ENCODE measurements around the gene TADA1.

DNA sequence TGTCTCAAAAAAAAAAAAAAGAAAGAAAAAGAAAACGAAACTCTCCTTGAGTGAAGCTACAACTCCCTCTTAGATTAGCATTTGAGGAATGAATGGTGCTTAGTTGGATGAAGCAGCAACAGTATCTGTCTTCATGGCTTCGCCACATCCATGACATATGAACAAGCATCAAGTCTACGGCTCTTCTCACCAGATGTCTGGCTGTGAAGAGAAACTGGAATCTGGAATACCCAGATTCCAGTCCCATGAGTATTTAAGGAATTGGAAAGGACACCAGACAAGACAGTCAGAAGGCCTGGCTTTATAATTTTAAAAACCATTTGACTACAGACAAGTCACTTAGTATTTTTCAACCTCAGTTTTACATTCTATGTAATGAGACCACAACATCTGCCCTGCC is 38.0 kb upstream of the TADA1 start:
- TF ChIP-seq, protein P1, sequence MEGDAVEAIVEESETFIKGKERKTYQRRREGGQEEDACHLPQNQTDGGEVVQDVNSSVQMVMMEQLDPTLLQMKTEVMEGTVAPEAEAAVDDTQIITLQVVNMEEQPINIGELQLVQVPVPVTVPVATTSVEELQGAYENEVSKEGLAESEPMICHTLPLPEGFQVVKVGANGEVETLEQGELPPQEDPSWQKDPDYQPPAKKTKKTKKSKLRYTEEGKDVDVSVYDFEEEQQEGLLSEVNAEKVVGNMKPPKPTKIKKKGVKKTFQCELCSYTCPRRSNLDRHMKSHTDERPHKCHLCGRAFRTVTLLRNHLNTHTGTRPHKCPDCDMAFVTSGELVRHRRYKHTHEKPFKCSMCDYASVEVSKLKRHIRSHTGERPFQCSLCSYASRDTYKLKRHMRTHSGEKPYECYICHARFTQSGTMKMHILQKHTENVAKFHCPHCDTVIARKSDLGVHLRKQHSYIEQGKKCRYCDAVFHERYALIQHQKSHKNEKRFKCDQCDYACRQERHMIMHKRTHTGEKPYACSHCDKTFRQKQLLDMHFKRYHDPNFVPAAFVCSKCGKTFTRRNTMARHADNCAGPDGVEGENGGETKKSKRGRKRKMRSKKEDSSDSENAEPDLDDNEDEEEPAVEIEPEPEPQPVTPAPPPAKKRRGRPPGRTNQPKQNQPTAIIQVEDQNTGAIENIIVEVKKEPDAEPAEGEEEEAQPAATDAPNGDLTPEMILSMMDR (IDR thresholded peaks at IDR 0.05), result no peak
- TF ChIP-seq POLR2A (IDR thresholded peaks at IDR 0.05), result no peak
- TF ChIP-seq POLR2AphosphoS5 (IDR thresholded peaks at IDR 0.05), result no peak

All from breast epithelium (tissue), 3 donors.